SK-N-SH (cell line): ENCODE data around the gene ATP8A2. TPM values are rescaled to one million over a fixed set of nuclear protein-coding genes. Genes with fewer than 3 reads are reported as not detected.

ENCODE experiments used
- CTCF ChIA-PET: fragments of 300-600, 350-600 bp; formaldehyde crosslinking; extraction: SDS; loops from one replicate; lab custom pipeline; 2021; lab: Yijun Ruan, JAX
- POLR2A ChIA-PET: fragments of 350-600 bp; sonication (Branson Sonifier 250); formaldehyde crosslinking; extraction: SDS; loops from one replicate; lab custom pipeline; 2020; ENCODE audit warnings: antibody characterized with exemption, inconsistent platforms; lab: Yijun Ruan, JAX
- DNase-seq: peaks from one replicate; pipeline ENCODE4 v3.0.0; 2012
- H2AFZ ChIP-seq: fragments of 200-600 bp; sonication (generic); 2 replicates; pipeline ENCODE4 v1.8.1; 2016; ENCODE audit warnings: antibody characterized with exemption, mild to moderate bottlenecking, low read depth
- H3F3A ChIP-seq: fragments of 200-600 bp; sonication (generic); replicated peaks from 2 replicates; pipeline ENCODE3; 2016; ENCODE audit warnings: antibody characterized with exemption, mild to moderate bottlenecking; ENCODE audit not compliant: insufficient read depth
- H3K27ac ChIP-seq, 2 experiments: fragments of 200-500 bp in 1 of 2; fragments of 200-600 bp in 1 of 2; sonication (Bioruptor generic) in 1 of 2; sonication (generic), shearing (Covaris generic) in 1 of 2; 2 replicates each; pipeline versions ENCODE4 v1.5.1 to v1.6.1; 2014 to 2016; ENCODE audit warnings: low read depth in 2 of 2, inconsistent platforms in 1 of 2, low read length in 1 of 2, mild to moderate bottlenecking in 1 of 2, mixed read lengths in 1 of 2
- H3K27me3 ChIP-seq: fragments of 200-600 bp; sonication (generic), shearing (Covaris generic); 2 replicates; pipeline ENCODE4 v1.6.1; 2016; ENCODE audit warnings: mixed run types; ENCODE audit not compliant: insufficient read depth
- H3K36me3 ChIP-seq, 2 experiments: fragments of 200-500 bp in 1 of 2; fragments of 200-600 bp in 1 of 2; sonication (Bioruptor generic) in 1 of 2; sonication (generic) in 1 of 2; replicated peaks in 1 of 2; 2 replicates each; pipeline versions ENCODE3 to v1.5.1; 2014 to 2016; ENCODE audit warnings: low read length in 1 of 2, mild to moderate bottlenecking in 1 of 2; ENCODE audit not compliant: insufficient read depth in 2 of 2, control insufficient read depth in 1 of 2
- H3K4me1 ChIP-seq, 2 experiments: fragments of 200-500 bp in 1 of 2; fragments of 200-600 bp in 1 of 2; sonication (Bioruptor generic) in 1 of 2; sonication (generic), shearing (Covaris generic) in 1 of 2; 2 replicates each; pipeline versions ENCODE4 v1.5.1 to v1.6.1; 2014 to 2016; ENCODE audit warnings: low read depth in 1 of 2, low read length in 1 of 2, mixed run types in 1 of 2; ENCODE audit not compliant: insufficient read depth in 2 of 2, control insufficient read depth in 1 of 2
- H3K4me2 ChIP-seq: fragments of 200-600 bp; sonication (generic), shearing (Covaris generic); 2 replicates; pipeline ENCODE4 v1.6.1; 2017; ENCODE audit warnings: mixed run types
- H3K4me3 ChIP-seq, 2 experiments: fragments of 200-500 bp in 1 of 2; fragments of 200-600 bp in 1 of 2; sonication (Bioruptor generic) in 1 of 2; sonication (generic), shearing (Covaris generic) in 1 of 2; 2 replicates each; pipeline versions ENCODE4 v1.5.1 to v1.8.1; 2014 to 2016; ENCODE audit warnings: low read depth in 2 of 2, inconsistent platforms in 1 of 2, low read length in 1 of 2, mild to moderate bottlenecking in 1 of 2, mixed read lengths in 1 of 2, moderate library complexity in 1 of 2
- H3K79me2 ChIP-seq: fragments of 200-600 bp; sonication (generic); 2 replicates; pipeline ENCODE4 v1.8.1; 2017; ENCODE audit warnings: mild to moderate bottlenecking; ENCODE audit not compliant: insufficient read depth
- H3K9ac ChIP-seq: fragments of 200-600 bp; sonication (generic); 2 replicates; pipeline ENCODE4 v1.6.1; 2017; ENCODE audit warnings: mixed run types
- H3K9me2 ChIP-seq: fragments of 200-600 bp; sonication (generic); 2 replicates; pipeline ENCODE4 v1.6.1; 2017; ENCODE audit warnings: mixed run types
- H3K9me3 ChIP-seq: fragments of 200-600 bp; sonication (generic); 2 replicates; pipeline ENCODE4 v1.6.1; 2017; ENCODE audit warnings: mixed run types, mild to moderate bottlenecking, moderate library complexity
- H4K20me1 ChIP-seq: fragments of 200-600 bp; sonication (generic); 2 replicates; pipeline ENCODE4 v1.6.1; 2017; ENCODE audit warnings: mild to moderate bottlenecking, mixed run types; ENCODE audit not compliant: insufficient read depth
- CHD2 ChIP-seq: fragments of 150-350 bp; IDR thresholded peaks from 2 replicates; pipeline ENCODE4 v1.6.1; 2018; ENCODE audit warnings: low read length; ENCODE audit not compliant: partially characterized antibody
- FOXJ3 ChIP-seq: sonication (generic); formaldehyde crosslinking; IDR thresholded peaks from 2 replicates; pipeline ENCODE4 v1.5.1; 2020; ENCODE audit warnings: mild to moderate bottlenecking, missing genetic modification reagents
- FOXM1 ChIP-seq: IDR thresholded peaks from 2 replicates; pipeline ENCODE4 v1.4.0; 2012; ENCODE audit warnings: low read depth, mild to moderate bottlenecking
- GATA2 ChIP-seq: sonication (generic); formaldehyde crosslinking; IDR thresholded peaks from 2 replicates; pipeline ENCODE4 v1.5.0; 2020; ENCODE audit warnings: mild to moderate bottlenecking, missing genetic modification reagents
- NFIC ChIP-seq: IDR thresholded peaks from 2 replicates; pipeline ENCODE4 v1.4.0; 2012; ENCODE audit warnings: borderline replicate concordance
- RCOR1 ChIP-seq: fragments of 150-350 bp; IDR thresholded peaks from 2 replicates; pipeline ENCODE4 v1.6.1; 2017; ENCODE audit warnings: antibody characterized with exemption, low read length
- RXRA ChIP-seq: IDR thresholded peaks from 2 replicates; pipeline ENCODE4 v1.4.0; 2012; ENCODE audit warnings: low read depth, mild to moderate bottlenecking, borderline replicate concordance
- SMC3 ChIP-seq: IDR thresholded peaks from 2 replicates; pipeline ENCODE4 v1.6.1; 2012; ENCODE audit warnings: low read depth, low read length, improper control_type of control experiment
- TAF1 ChIP-seq: IDR thresholded peaks from 2 replicates; pipeline ENCODE4 v1.6.1; 2012; ENCODE audit warnings: low read depth, mild to moderate bottlenecking, low read length, moderate library complexity, borderline replicate concordance
- TCF12 ChIP-seq: IDR thresholded peaks from 2 replicates; pipeline ENCODE4 v1.4.0; 2012
- TEAD4 ChIP-seq: IDR thresholded peaks from 2 replicates; pipeline ENCODE4 v1.4.0; 2012; ENCODE audit warnings: mild to moderate bottlenecking, borderline replicate concordance; ENCODE audit not compliant: insufficient read depth
- WGBS: methylation state at CpG from one replicate; pipeline ENCODE4 v1.1.6; 2017; ENCODE audit warnings: low lambda C conversion rate; 5-methylcytosine and 5-hydroxymethylcytosine counted together
- polyA plus RNA-seq, 3 experiments: library from polyadenylated mRNA; depleted of rRNA; stranded (reverse); fragments of >200 nt; gene quantifications; 2 replicates each; pipeline ENCODE4 v1.2.3, GENCODE V29; 2012
- TF ChIP-seq, protein P1 (sequence below): IDR thresholded peaks from 2 replicates; pipeline ENCODE4 v1.4.0; 2012; ENCODE audit warnings: low read depth, borderline replicate concordance
- TF ChIP-seq, protein P2 (sequence below): IDR thresholded peaks from 2 replicates; pipeline ENCODE4 v1.4.0; 2012; ENCODE audit warnings: low read depth, borderline replicate concordance
- TF ChIP-seq, protein P3 (sequence below): IDR thresholded peaks from 2 replicates; pipeline ENCODE4 v1.6.1; 2012; ENCODE audit warnings: mild to moderate bottlenecking, low read depth, low read length, moderate library complexity
- TF ChIP-seq, protein P4 (sequence below): fragments of 150-350 bp; IDR thresholded peaks from 2 replicates; pipeline ENCODE4 v1.6.1; 2017; ENCODE audit warnings: antibody characterized with exemption, low read length, low read depth, borderline replicate concordance
- TF ChIP-seq, protein P5 (sequence below): fragments of 200-600 bp; sonication (generic); IDR thresholded peaks from 2 replicates; pipeline ENCODE4 v1.6.1; 2017; ENCODE audit warnings: antibody characterized with exemption, mild to moderate bottlenecking, moderate library complexity

ATP8A2 gene
- polyA plus RNA-seq, 1 of the 3 experiments (the other 2 are of a cell fraction) = 0.02 TPM

DNA sequence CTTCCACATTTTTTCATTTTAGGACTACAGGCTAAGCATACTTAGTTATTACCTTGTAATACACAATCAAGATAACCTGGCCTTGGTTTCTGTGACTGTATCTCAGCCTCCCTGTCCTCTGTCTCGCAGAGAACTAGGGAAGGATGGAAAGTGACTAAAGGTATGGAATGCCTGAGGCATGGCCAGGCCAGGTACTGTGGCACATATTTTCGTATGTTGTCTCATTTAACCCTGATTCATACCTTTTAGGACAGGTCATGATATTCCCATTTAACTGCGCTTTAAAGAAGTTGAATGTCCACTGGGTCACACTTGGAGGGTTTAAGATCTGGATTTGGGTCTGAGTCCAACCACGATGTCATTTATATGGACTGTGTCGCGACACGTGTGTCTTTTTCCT lies 357.4 kb downstream of the ATP8A2 start (continued):
- TF ChIP-seq, protein P1, sequence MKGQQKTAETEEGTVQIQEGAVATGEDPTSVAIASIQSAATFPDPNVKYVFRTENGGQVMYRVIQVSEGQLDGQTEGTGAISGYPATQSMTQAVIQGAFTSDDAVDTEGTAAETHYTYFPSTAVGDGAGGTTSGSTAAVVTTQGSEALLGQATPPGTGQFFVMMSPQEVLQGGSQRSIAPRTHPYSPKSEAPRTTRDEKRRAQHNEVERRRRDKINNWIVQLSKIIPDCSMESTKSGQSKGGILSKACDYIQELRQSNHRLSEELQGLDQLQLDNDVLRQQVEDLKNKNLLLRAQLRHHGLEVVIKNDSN = no peak
- TF ChIP-seq, protein P2, sequence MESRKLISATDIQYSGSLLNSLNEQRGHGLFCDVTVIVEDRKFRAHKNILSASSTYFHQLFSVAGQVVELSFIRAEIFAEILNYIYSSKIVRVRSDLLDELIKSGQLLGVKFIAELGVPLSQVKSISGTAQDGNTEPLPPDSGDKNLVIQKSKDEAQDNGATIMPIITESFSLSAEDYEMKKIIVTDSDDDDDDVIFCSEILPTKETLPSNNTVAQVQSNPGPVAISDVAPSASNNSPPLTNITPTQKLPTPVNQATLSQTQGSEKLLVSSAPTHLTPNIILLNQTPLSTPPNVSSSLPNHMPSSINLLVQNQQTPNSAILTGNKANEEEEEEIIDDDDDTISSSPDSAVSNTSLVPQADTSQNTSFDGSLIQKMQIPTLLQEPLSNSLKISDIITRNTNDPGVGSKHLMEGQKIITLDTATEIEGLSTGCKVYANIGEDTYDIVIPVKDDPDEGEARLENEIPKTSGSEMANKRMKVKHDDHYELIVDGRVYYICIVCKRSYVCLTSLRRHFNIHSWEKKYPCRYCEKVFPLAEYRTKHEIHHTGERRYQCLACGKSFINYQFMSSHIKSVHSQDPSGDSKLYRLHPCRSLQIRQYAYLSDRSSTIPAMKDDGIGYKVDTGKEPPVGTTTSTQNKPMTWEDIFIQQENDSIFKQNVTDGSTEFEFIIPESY = no peak
- no peak for TF ChIP-seq TEAD4
- TF ChIP-seq, protein P3, sequence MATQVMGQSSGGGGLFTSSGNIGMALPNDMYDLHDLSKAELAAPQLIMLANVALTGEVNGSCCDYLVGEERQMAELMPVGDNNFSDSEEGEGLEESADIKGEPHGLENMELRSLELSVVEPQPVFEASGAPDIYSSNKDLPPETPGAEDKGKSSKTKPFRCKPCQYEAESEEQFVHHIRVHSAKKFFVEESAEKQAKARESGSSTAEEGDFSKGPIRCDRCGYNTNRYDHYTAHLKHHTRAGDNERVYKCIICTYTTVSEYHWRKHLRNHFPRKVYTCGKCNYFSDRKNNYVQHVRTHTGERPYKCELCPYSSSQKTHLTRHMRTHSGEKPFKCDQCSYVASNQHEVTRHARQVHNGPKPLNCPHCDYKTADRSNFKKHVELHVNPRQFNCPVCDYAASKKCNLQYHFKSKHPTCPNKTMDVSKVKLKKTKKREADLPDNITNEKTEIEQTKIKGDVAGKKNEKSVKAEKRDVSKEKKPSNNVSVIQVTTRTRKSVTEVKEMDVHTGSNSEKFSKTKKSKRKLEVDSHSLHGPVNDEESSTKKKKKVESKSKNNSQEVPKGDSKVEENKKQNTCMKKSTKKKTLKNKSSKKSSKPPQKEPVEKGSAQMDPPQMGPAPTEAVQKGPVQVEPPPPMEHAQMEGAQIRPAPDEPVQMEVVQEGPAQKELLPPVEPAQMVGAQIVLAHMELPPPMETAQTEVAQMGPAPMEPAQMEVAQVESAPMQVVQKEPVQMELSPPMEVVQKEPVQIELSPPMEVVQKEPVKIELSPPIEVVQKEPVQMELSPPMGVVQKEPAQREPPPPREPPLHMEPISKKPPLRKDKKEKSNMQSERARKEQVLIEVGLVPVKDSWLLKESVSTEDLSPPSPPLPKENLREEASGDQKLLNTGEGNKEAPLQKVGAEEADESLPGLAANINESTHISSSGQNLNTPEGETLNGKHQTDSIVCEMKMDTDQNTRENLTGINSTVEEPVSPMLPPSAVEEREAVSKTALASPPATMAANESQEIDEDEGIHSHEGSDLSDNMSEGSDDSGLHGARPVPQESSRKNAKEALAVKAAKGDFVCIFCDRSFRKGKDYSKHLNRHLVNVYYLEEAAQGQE = no peak
- no peak for TF ChIP-seq RXRA

DNA sequence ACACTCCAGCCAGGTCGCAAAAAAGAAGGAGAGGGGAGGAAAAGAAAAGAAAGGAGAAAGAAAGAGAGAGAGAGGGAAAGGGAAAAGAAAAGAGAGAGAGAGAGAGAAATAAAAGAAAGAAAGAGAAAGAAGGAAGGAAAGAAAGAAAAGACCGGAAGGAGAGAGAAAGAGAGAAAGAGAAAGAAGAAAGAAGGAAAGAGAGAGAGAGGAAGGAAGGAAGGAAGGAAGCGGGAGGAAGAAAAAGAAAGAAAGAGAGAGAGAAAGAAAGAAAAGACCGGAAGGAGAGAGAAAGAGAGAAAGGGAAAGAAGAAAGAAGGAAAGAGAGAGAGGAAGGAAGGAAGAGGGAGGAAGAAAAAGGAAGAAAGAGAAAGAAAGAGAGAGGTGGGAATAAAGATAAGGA lies 359.3 kb downstream of the ATP8A2 start:
- no peaks in the 10 kb centered on the region for H3K79me2 ChIP-seq
- no peaks in the 10 kb centered on the region for H3K27me3 ChIP-seq
- H3K27ac ChIP-seq = no peak overlapping the region
- H4K20me1 ChIP-seq = no peaks in the 10 kb centered on the region
- no peak for DNase-seq
- H2AFZ ChIP-seq = no peak overlapping the region
- no peaks in the 10 kb centered on the region for H3K36me3 ChIP-seq
- no peaks in the 10 kb centered on the region; a peak in 1 of 4 replicates for H3K4me1 ChIP-seq
- 37% methylated on average over 4 of the region's 4 CpGs for WGBS
- no peaks in the 10 kb centered on the region for H3K9me2 ChIP-seq
- no peaks in the 10 kb centered on the region for H3F3A ChIP-seq
- ChIA-PET CTCF (no interaction called here), POLR2A (no interaction called here)
- 0 out of 2 replicates have a peak, but pooled peaks cover 3% of the 10 kb centered on the region for H3K9me3 ChIP-seq
- no peak overlapping the region for H3K4me2 ChIP-seq
- no peak overlapping the region for H3K9ac ChIP-seq
- no peak overlapping the region for H3K4me3 ChIP-seq
- TF ChIP-seq, protein P4, sequence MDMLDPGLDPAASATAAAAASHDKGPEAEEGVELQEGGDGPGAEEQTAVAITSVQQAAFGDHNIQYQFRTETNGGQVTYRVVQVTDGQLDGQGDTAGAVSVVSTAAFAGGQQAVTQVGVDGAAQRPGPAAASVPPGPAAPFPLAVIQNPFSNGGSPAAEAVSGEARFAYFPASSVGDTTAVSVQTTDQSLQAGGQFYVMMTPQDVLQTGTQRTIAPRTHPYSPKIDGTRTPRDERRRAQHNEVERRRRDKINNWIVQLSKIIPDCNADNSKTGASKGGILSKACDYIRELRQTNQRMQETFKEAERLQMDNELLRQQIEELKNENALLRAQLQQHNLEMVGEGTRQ = no peak
- no peak for TF ChIP-seq TAF1
- TF ChIP-seq FOXJ3 (CRISPR knock-in tag) = no peak
- no peak for TF ChIP-seq CHD2
- TF ChIP-seq, protein P5, sequence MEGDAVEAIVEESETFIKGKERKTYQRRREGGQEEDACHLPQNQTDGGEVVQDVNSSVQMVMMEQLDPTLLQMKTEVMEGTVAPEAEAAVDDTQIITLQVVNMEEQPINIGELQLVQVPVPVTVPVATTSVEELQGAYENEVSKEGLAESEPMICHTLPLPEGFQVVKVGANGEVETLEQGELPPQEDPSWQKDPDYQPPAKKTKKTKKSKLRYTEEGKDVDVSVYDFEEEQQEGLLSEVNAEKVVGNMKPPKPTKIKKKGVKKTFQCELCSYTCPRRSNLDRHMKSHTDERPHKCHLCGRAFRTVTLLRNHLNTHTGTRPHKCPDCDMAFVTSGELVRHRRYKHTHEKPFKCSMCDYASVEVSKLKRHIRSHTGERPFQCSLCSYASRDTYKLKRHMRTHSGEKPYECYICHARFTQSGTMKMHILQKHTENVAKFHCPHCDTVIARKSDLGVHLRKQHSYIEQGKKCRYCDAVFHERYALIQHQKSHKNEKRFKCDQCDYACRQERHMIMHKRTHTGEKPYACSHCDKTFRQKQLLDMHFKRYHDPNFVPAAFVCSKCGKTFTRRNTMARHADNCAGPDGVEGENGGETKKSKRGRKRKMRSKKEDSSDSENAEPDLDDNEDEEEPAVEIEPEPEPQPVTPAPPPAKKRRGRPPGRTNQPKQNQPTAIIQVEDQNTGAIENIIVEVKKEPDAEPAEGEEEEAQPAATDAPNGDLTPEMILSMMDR = no peak
- no peak for TF ChIP-seq SMC3
- TF ChIP-seq FOXM1 = no peak
- TF ChIP-seq, protein P1 = no peak
- TF ChIP-seq RCOR1 = no peak
- TF ChIP-seq GATA2 (CRISPR knock-in tag) = no peak
- TF ChIP-seq, protein P3 = no peak
- TF ChIP-seq TCF12 = no peak
- TF ChIP-seq NFIC = no peak
